ENCODE data around the gene ACTR6.

GRCh38 chr12:100234591-100235304, 34.1 kb downstream of the ACTR6 start:
- TF ChIP-seq CTCF (conservative IDR thresholded peaks at IDR 0.05; ENCODE audit: low read depth, low read length) (peak; percentile 91), BHLHE40 (IDR thresholded peaks at IDR 0.05; ENCODE audit: low read depth, low read length) (no peak), POLR2A (IDR thresholded peaks at IDR 0.05; ENCODE audit: low read depth, low read length) (no peak), MXI1 (IDR thresholded peaks at IDR 0.05; ENCODE audit: borderline replicate concordance, low read depth, low read length) (no peak), MAFK (IDR thresholded peaks at IDR 0.05; ENCODE audit: low read depth, low read length) (no peak), FOS (IDR thresholded peaks at IDR 0.05; ENCODE audit: low read depth, low read length) (no peak), RAD21 (IDR thresholded peaks at IDR 0.05; ENCODE audit: low read length) (peak; percentile 80), RFX5 (IDR thresholded peaks at IDR 0.05; ENCODE audit: low read depth, low read length) (no peak), SMC3 (IDR thresholded peaks at IDR 0.05; ENCODE audit: low read depth, low read length) (peak; percentile 77), RCOR1 (IDR thresholded peaks at IDR 0.05; ENCODE audit: insufficient replicate concordance, low read length) (no peak), NFE2L2 (IDR thresholded peaks at IDR 0.05; ENCODE audit: low read depth, low read length) (no peak), CEBPB (IDR thresholded peaks at IDR 0.05; ENCODE audit: low read depth, low read length) (no peak), CHD1 (IDR thresholded peaks at IDR 0.05; ENCODE audit: low read depth, low read length) (no peak), MAZ (IDR thresholded peaks at IDR 0.05; ENCODE audit: borderline replicate concordance, low read depth, low read length) (no peak)

Data from IMR-90 (cell line).